GF-D8 (cell line): ENCODE data around the gene MIA.
"Not testable (repeated sequence)": the region's sequence is repeated elsewhere in the genome, so short reads cannot be mapped to it uniquely, and the experiment has no call there.

Experiments
- DNase-seq: peaks from one replicate; lab custom pipeline; 2025; lab: John Stamatoyannopoulos, UW

The MIA gene

GRCh38 chr19:40750874-40751537 is 24.3 kb upstream of the MIA start, which contains the start of gene SNRPA:
Gene SNRPA, plus strand, starts transcription at chr19:40751203. Its CDS starts 206 bp downstream, at chr19:40751409.
- peak; percentile 90 for DNase-seq

DNA sequence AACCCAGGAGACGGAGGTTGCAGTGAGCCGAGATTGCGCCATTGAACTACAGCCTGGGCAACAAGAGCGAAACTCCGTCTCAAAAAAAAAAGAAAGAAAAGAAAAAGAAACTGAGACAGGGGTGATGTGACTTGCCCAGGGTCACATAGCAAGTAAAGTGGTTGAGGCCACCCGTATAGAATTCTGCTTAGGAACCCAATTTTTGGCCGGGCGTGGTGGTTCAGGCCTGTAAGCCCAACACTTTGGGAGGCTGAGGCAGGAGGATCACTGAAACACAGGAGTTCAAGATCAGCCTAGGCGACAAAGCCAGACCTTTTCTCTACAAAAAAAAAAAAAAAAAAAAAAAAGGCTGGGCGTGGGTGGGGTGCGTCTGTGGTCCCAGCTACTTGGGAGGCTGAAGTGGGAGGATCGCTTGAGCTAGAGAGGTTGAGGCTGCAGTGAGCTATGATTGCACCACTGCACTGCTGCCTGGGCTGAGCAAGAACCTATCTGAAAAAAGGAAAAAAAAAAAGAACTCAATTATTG is 23.0 kb upstream of the MIA start:
- DNase-seq = no peak

- DNase-seq = no peak
Observed at GRCh38 chr19:40754611-40755247, 20.6 kb upstream of the MIA start.

- DNase-seq = no peak
Observed at GRCh38 chr19:40755248-40755624, 20.1 kb upstream of the MIA start.

GRCh38 chr19:40755791-40756190 is 19.5 kb upstream of the MIA start:
- no peak for DNase-seq

GRCh38 chr19:40756502-40757110 is 18.7 kb upstream of the MIA start:
- DNase-seq = no peak

- no peak for DNase-seq
Observed at GRCh38 chr19:40758491-40758890, 16.8 kb upstream of the MIA start.

- DNase-seq = no peak
Observed at GRCh38 chr19:40759352-40759751, 16.0 kb upstream of the MIA start.

GRCh38 chr19:40762754-40763470 is 12.4 kb upstream of the MIA start:
- no peak for DNase-seq

GRCh38 chr19:40763526-40763925 is 11.8 kb upstream of the MIA start:
- no peak for DNase-seq

- no peak for DNase-seq
Observed at GRCh38 chr19:40763963-40764362, 11.4 kb upstream of the MIA start.

DNA sequence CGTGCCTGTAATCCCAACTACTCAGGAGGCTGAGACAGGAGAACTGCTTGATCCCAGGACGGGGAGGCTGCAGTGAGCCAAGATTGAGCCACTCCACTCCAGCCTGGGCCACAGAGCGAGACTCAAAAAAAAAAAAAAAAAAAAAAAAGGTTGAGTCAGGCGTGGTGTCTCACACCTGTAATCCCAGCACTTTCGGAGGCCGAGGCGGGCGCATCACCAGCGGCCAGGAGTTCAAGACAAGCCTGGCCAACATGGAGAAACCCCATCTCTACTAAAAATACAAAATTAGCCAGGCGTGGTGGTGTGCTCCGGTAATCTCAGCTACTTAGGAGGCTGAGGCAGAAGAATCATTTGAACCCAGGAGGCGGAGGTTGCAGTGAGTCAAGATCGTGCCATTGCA is 8.9 kb upstream of the MIA start:
- not testable (repeated sequence) for DNase-seq

DNA sequence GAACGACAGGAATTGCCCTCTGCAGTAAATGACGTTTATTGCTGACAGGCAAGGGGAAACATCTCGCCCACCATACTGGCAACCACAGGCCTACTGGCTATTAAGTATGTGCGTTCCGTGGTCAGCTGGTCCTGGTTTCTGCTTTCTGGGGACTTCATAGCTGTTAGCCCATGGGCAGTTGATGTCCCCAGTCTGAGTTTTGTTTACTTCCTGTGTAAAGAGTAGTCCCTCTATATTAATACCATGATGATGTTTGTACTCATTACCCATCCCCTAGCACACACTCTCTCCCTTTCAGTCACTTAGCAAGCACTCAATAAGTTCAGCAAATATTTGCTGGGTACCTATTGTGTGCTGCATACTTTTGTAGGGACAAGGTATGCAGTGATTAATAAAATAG is 6.5 kb upstream of the MIA start:
- no peak for DNase-seq

- not testable (repeated sequence) for DNase-seq
Observed at GRCh38 chr19:40771101-40771862, 4.0 kb upstream of the MIA start.

GRCh38 chr19:40775632-40776022 is 306 bp downstream of the MIA start:
- no peak for DNase-seq

- no peak for DNase-seq
Observed at GRCh38 chr19:40776364-40776763, 1.0 kb downstream of the MIA start.

GRCh38 chr19:40776932-40777644 is 1.8 kb downstream of the MIA start:
- DNase-seq = peak; percentile 97

DNA sequence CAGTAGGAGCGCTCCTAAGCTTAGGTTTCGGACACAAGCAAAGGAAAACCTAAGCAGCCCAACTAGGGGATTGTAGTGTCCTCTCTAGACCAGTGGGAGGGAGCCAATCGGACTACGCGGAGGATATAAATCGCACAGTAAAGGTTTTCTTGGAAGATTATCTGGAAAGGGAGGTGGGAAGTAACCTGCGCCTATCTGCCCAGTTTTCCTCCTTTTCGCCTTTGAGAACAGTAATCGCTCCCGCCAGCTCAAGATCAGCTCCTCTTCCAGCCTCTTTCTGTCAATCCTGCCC is 2.3 kb downstream of the MIA start:
- DNase-seq = no peak

GRCh38 chr19:40777937-40778705 is 2.8 kb downstream of the MIA start, which contains the start of gene RAB4B:
Gene RAB4B, plus strand, starts transcription at chr19:40778247. Its CDS starts 129 bp downstream, at chr19:40778376.
- peak; percentile 98 for DNase-seq

- no peak for DNase-seq
Observed at GRCh38 chr19:40778706-40779284, 3.5 kb downstream of the MIA start.
